Stromal cell of bone marrow (primary cell): ENCODE measurements around the gene SNX30.

ENCODE experiments used
- DNase-seq: peaks from one replicate; pipeline ENCODE4 v3.0.0-alpha.2; 2012; ENCODE audit warnings: low read depth

Gene SNX30

GRCh38 chr9:112752334-112753125 lies 2.0 kb downstream of the SNX30 start:
- no peak for DNase-seq

- DNase-seq, result peak; percentile 75
These were observed 3.2 kb downstream of the SNX30 start for GRCh38 chr9:112753725-112754124.

GRCh38 chr9:112754578-112754977 lies 4.0 kb downstream of the SNX30 start:
- DNase-seq, result no peak

GRCh38 chr9:112755016-112755427 lies 4.5 kb downstream of the SNX30 start:
- DNase-seq, result no peak

- DNase-seq, result no peak
These were observed 5.1 kb downstream of the SNX30 start for GRCh38 chr9:112755675-112756074.

GRCh38 chr9:112757282-112757883 lies 6.8 kb downstream of the SNX30 start:
- DNase-seq, result no peak

GRCh38 chr9:112757940-112758339 lies 7.4 kb downstream of the SNX30 start:
- no peak for DNase-seq

- no peak for DNase-seq
These were observed 10.3 kb downstream of the SNX30 start for GRCh38 chr9:112760821-112761220.

- DNase-seq, result no peak
These were observed 11.5 kb downstream of the SNX30 start for GRCh38 chr9:112761912-112762655.

- no peak for DNase-seq
These were observed 12.4 kb downstream of the SNX30 start for GRCh38 chr9:112762726-112763518.

GRCh38 chr9:112764344-112764743 lies 13.8 kb downstream of the SNX30 start:
- DNase-seq, result peak; percentile 46

GRCh38 chr9:112764837-112765236 lies 14.3 kb downstream of the SNX30 start:
- DNase-seq, result no peak

- DNase-seq, result no peak
These were observed 14.7 kb downstream of the SNX30 start for GRCh38 chr9:112765281-112765680.

- DNase-seq, result no peak
These were observed 21.0 kb downstream of the SNX30 start for GRCh38 chr9:112771359-112772214.

GRCh38 chr9:112772215-112772509 lies 21.6 kb downstream of the SNX30 start:
- no peak for DNase-seq

- DNase-seq, result no peak
These were observed 22.0 kb downstream of the SNX30 start for GRCh38 chr9:112772551-112772950.

- DNase-seq, result no peak
These were observed 23.7 kb downstream of the SNX30 start for GRCh38 chr9:112774006-112774996.

GRCh38 chr9:112777914-112778313 lies 27.4 kb downstream of the SNX30 start:
- DNase-seq, result no peak

GRCh38 chr9:112780450-112781036 lies 30.0 kb downstream of the SNX30 start:
- DNase-seq, result no peak

- no peak for DNase-seq
These were observed 31.7 kb downstream of the SNX30 start for GRCh38 chr9:112782218-112782617.
